GM15510 (cell line): ENCODE data around the gene SSBP2.

Experiments used
- POLR2A ChIP-seq: IDR thresholded peaks from 3 replicates; pipeline ENCODE4 v1.6.1; 2011; ENCODE audit warnings: borderline replicate concordance; ENCODE audit not compliant: insufficient read length; ENCODE audit errors: extremely low read depth

The SSBP2 gene

DNA sequence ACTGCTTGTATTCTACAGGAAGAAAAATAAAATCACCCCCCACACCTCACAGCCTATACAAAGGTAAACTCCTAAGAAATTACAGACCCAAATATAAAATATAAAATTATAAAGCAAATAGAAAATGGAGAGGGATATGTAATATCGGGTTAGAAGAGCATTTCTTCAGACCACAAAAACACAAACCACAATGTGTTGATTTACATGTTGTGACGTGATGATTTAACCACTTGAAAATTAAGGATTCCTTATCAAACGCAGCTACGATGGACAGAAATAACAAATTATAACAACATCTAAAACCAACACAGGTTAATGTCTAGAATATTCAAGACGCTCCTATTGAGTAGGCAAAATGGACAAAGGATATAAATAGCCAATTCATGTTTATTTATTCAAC is 26.3 kb downstream of the SSBP2 start:
- no peak for TF ChIP-seq POLR2A

DNA sequence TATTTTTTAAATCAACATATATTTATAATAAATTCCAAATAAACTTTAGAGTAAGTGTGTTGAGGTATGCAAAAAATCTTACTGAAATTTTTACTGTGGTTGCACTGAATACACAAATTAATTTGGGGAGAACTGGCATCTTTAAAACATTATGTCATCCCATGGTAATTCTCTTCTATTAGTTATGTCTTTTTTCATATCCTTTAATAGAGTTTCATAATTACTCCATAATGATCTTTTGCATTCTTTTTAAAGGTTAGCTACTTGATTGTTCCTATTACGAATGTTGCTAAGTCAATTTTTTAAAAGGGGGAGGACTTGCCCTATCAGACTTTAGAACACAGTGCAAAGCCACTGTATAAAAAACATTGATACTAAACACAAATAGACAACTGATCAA is 26.8 kb downstream of the SSBP2 start:
- TF ChIP-seq POLR2A, result no peak

DNA sequence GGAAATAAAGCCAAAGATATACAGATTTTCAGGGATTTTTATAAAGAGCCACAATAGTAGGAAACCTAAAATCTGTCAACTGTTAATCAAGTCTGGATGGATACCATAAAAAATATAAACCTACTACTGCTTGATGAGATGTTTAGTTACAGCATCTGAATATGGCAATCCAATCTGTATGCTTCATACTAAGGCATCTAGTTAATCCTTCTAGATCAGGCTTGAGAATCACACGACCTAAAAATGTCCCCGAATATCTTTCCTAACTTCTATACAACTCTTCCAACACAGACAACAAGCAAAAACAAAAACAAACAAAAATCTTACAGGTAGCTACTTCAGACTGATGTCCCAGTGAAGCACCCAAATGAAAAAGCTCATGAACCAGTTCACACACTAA is 29.8 kb downstream of the SSBP2 start:
- no peak for TF ChIP-seq POLR2A

DNA sequence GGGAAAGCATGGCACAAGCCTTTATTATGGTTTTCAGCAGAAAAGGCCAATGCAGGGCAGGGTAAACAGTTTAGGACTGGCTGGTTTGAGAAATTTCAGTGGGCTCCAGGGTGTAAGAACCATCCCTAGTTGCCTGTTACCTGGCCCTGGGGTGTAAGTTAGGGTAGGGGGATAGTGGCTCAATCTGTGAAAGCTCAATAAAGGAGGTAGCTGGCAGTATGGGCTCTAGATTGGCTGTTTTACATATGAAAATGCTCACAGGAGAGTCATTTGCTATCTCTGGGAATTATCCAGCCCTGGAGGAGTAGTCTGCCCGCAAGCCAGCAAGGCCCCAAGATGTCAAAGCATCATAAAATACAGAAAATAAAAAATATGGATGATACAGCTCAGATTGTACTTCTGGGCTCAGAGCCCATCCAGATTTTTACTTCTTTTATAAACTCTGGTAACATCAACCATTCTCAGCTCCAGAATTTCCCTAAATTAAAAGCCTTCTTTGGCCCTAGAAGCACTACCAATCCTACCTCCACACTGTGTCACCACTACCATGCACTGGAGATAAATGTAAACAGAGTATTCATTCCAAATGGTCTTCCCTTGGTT is 31.1 kb downstream of the SSBP2 start:
- no peak for TF ChIP-seq POLR2A

DNA sequence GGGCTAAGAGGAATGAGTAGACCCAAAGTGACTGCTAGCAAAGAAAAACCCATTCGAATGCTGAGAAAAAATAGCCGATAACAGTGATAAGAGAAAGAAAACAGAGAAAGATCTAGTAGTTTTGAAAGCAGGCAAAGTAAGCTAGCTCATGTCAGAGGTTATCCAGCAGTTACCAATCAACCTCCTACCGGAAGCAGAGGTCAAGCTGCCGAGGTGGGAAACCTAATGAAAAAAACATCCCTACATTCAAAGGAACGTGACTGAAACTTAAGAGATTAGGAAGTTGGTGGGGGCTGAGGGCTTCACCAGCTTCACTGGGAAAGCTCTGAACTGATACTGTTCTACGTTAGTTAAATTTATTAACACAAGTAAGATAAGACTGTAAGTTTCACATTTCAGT is 32.6 kb downstream of the SSBP2 start:
- TF ChIP-seq POLR2A, result no peak

DNA sequence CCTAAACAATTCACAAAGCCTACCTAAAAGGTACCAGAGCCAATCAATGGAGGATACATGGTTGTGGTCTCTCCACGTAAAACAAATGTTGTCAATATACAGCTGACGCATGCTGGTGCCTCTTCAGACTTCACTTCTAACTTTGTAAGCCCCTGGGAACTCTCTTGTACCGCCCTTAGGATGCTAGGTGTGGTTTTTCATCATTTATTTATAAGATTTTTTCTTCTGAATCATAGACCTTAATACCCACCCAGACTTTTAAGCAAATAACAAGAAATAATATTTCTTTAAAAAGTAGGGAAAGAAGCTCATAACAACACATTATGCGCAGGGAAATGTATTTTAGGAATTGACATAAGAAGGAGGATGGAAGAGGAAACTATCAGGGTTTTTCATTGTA is 33.0 kb downstream of the SSBP2 start:
- no peak for TF ChIP-seq POLR2A

DNA sequence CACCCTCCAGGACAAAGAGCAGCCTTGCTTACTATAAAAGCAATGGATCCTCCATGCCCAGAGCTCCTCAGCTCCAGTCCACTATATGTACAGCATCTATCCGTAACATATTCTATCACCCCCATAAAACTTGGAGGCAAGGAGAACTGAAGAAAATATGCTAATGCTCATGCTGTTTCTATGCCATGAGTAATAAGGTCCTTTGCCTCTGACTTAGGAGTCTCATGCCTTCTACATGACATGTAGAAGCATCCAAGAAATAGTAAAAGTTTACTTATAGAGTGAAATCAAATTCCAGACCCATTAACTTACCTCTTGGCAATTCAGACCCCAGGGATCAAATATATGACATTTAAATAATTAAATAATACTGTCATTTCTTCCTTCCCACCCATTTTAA is 33.7 kb downstream of the SSBP2 start:
- no peak for TF ChIP-seq POLR2A

DNA sequence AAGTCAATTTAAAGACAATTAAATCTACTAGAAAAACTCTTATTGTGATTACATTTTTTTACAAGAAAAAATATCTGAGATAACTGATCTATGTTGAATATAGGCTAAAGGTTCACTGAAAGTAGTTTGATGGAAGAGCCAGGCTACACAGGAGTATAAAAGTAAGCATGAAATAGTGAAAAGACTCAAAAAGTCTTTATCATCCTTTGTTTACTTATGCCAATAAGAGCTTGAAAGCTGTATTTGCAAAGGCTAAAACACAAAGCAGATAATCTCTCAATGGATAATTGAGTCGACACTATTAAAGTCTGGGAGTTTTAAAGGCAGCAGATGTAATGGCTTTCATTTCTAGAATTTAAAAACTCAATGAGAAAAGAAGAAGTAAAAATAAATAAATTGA is 42.0 kb downstream of the SSBP2 start:
- TF ChIP-seq POLR2A, result no peak

DNA sequence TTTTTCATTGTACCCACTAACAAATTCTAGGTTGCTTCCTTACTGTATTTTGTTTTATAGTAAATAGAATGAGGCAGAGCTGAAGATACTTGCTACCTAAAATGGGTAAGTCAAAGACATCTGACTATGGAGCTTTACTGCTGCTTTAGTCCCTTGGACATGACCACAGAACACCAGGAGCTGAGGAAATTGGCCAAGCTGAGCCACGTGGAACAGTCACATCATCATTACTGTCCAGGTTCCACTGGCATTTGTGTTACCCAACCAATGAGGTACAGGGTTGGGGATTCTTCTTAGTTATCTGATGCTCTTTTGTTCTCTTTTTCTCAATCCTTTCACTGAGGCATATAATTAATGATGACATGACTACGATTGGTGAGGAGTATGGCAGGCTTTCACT is 47.1 kb downstream of the SSBP2 start:
- TF ChIP-seq POLR2A, result no peak

DNA sequence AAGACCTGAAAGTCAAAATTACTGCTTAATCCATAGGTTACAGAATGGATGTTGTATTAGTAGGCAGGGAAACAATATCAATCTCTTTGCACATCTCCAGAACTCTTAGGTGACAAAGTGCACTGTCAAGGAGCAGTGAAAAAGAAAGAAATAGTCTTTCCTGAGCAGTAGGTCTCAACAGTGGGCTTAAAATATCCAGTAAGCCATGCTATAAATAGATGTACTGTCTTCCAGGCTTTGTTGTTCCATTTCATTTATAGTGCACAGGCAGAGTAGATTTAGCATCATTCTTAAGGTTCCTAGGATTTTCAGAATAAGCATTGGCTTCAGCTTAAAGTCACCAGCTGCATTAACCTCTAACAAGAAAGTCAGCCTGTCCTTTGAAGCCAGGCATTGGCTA is 50.7 kb downstream of the SSBP2 start:
- no peak for TF ChIP-seq POLR2A

DNA sequence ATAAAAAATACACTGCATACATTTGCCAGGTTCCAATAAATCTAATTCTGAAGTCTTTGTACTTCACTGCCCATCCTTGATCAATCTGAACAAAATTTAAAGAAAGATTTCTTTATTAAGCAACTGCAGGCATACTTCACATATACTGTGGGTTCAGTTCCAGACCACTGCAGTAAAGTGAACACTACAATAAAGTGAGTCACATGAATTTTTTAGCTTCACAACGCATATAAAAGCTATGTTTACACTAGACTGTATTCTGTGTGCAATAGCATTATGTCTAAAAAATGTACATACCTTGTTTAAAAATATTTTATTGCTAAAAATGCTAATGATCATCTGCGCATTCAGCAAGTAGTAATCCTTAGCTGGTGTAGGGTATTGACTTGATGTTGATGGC is 52.1 kb downstream of the SSBP2 start:
- no peak for TF ChIP-seq POLR2A

DNA sequence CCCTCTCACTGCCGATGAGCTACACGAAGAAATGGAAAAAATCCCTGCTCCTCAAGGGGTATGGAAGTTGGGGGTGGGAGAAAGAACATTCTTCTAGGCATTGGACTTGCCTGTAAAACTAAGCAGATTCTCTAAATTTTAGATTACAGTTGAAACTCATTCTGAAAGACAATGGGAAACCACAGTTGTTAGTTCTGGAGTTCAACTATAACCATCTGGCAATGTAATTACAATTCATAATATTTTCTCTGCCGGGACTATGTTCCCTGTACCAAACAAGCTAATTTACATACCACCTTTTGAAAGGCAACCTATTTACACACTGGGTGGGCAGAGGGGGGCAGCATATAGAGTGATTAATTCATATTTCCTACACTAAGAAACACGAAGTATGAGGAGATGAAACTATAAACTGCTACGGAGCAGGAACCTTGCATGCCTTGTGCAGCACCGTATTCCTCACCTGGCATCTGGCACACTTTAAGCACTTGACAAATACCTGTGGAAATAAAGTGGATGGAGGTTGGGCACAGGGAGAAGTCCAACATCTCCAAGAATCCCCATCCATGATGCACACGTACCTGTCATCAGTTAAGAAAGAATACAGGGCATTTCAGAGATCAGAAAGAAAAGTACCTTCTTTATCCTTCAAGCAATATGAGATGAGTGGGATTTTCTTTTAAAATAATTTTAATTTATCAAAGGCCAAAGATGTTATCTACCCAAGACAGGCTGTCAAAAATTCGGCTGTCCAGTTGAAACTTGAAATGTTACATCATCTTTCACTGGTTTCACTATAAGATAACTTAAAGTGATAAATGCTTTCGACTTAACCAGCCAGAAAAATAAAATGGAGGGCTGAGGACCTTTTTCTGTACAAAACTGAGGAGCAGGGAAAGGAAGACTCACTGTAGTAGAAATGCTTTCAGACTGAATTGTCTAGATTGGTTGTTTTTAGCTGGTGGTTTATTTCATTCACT is 54.2 kb downstream of the SSBP2 start:
- TF ChIP-seq POLR2A, result no peak

DNA sequence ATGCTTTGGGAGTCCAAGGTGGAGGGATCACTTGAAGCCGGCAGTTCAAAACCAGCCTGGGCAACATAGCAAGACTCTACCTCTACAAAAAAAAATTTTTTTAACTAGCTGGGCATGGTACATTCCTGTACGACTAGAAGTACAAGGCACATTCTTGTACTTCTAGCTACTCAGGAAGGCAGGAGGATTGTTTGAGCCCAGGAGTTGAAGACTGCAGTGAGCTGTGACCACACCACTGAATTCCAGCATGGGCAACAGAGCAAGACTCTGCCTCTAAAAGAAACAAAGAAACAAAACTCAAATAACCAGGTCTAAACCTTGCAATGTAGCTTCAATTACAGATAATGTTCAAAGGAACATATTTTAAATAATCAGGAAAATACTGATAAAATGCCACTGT is 56.2 kb downstream of the SSBP2 start:
- no peak for TF ChIP-seq POLR2A

DNA sequence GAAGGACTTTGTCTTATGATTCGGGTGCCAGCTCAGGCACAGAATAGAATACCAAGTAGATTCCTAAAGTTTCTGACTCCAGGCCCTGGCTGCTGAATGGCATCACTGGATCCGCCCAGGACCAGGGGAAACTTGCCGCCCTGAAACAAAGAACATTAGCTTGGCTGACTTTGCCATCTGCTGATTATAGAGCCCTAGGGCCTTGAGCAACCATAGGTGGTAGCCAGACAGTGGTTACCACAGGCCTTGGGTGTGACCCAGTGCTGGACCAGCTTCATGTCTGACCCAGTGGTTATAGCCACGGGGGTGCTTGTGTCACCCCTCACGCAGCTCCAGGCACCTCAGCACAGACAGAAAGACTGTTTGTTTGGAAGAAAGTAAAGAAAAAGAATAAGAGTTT is 62.7 kb downstream of the SSBP2 start:
- no peak for TF ChIP-seq POLR2A

DNA sequence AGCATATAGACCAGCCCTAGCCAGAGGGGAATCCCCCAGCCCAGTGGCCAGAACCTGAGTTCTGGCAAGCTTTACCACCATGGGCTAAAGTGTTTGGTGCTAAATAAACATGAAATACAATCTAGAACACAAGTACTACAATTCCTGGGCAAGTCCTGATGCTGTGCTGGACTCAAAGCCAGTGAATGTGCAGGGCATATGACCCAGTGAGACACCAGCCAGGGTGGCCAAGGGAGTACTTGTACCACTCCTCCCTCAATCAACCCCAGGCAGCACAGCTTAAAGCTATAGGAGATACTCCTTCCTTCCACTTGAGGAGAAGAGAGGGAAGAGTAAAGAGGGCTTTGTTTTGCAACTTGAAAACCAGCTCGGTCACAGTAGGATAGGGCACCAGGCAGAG is 63.6 kb downstream of the SSBP2 start:
- TF ChIP-seq POLR2A, result no peak

DNA sequence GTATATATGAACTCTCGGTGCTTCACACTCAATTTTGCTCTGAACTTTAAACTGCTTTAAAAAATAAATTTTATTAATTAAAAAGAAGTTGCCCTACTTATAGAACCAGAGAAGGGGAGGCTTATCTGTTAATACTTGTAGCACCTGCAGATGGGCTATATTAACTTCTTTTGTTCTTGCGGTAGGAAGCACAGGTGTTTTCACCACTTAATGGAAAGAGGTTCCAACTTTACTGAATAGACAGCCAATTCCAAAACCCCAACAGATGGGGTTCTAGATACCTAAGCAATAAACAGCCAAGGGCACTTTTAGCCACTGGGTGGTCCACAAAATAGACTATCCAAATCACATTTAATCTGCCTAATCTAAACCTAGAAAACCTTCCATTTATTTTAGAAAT is 65.4 kb downstream of the SSBP2 start:
- TF ChIP-seq POLR2A, result no peak

DNA sequence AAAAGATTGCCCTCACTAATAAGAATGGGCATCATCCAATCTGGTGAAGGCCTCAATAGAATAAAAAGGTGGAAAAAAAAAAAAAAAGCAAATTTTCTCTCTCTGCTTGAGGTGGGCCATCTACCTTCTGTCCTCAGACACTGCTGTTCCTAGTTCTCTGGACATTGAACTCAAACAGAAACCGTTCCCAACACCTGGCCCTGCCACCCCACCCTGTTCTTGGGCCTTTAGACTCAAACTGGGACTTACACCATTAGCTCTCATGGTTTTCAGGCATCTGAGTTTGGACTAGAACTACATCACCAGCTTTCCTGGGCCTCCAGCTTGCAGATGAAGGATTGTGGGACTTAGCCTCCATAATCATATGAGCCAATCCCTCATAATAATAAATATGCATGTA is 71.0 kb downstream of the SSBP2 start:
- TF ChIP-seq POLR2A, result no peak

DNA sequence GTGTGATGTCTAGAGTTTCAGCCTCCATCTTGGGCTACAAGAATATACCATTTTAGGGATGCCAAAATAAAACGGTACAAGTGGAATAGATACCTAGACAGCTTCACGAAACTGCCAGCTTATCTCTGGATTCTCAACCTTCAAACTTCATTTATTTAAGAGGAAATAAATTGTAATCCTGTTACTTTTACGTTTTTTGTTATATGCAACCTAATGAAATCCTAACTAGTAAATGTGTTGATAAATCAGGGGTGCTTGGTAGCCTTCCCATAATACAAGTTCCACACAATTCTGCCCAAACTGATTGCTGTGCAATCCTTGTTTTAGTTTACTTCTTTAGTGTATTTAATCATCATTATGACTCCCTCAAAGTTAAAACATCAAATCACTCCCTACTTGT is 75.5 kb downstream of the SSBP2 start:
- no peak for TF ChIP-seq POLR2A
